ENCODE data around the gene WNK4. TPM values are rescaled to one million over a fixed set of nuclear protein-coding genes. Genes with fewer than 3 reads are reported as not detected.

Gene WNK4
- total and polyA plus RNA-seq, 9 of the 15 experiments (the other 6 are each of a cell fraction or from before 2014, with no cell fraction given): 0.32 to 25.8 (median 4.5) TPM

DNA sequence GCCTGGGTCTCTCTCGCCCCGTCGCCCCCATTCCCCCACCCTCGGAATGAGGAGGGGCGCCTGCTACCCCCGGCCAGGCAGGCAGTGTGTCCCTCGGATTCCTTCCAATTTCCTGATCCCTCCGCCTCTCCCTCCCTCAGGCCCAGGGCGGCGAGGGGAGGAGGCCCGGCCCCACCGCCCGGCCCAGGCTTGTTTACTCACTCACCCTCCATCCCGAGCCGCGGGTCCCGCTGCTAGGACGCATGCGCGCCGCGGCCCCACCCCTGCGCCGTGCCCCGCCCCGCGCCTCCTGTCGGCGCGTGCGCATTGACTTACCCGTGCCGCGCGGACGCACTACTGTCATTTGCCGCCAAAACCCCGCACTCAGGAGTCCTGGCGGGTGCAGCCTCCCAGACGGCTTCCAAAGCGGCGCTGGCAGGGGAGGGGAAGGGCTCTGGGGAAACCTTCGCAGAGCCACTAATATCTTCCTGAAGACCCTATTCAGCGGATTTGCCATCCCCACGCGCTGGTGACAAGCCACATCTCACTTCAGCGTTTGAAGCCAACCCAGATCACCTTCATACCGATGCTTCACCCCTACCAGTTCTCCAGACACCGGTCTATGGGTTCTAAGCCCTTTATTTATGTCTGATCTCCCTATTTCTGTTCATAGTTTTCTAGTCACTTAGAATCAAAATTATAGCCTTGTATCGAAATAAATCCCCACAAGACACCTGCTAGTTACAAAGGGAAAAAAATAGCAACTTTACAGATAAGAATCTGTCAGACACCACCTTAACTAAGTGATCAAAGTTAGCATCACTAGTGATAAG, 35.4 kb upstream of the WNK4 start, which contains the start of gene EZH1 (continued):
- no peak for TF ChIP-seq CHAMP1 (IDR thresholded peaks at IDR 0.05)
- TF ChIP-seq ZC3H4 (CRISPR knock-in tag; IDR thresholded peaks at IDR 0.05; ENCODE audit: borderline replicate concordance): no peak
- no peak for TF ChIP-seq DDX20 (tag; IDR thresholded peaks at IDR 0.05; ENCODE audit: low read depth)
- no peak for TF ChIP-seq HEY1 (CRISPR knock-in tag; IDR thresholded peaks at IDR 0.05; ENCODE audit: borderline replicate concordance)
- no peak for TF ChIP-seq BACH1 (tag; IDR thresholded peaks at IDR 0.05)
- TF ChIP-seq ZNF717 (CRISPR knock-in tag; IDR thresholded peaks at IDR 0.05): no peak
- TF ChIP-seq ZNF57 (CRISPR knock-in tag; IDR thresholded peaks at IDR 0.05): no peak
- TF ChIP-seq TEAD1 (CRISPR knock-in tag; IDR thresholded peaks at IDR 0.05): peak in 1 of 2 experiments; percentile 80; a peak in 2 of 4 replicates
- TF ChIP-seq, protein P1, sequence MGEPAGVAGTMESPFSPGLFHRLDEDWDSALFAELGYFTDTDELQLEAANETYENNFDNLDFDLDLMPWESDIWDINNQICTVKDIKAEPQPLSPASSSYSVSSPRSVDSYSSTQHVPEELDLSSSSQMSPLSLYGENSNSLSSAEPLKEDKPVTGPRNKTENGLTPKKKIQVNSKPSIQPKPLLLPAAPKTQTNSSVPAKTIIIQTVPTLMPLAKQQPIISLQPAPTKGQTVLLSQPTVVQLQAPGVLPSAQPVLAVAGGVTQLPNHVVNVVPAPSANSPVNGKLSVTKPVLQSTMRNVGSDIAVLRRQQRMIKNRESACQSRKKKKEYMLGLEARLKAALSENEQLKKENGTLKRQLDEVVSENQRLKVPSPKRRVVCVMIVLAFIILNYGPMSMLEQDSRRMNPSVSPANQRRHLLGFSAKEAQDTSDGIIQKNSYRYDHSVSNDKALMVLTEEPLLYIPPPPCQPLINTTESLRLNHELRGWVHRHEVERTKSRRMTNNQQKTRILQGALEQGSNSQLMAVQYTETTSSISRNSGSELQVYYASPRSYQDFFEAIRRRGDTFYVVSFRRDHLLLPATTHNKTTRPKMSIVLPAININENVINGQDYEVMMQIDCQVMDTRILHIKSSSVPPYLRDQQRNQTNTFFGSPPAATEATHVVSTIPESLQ (CRISPR knock-in tag; IDR thresholded peaks at IDR 0.05): no peak; the same call in 1 of the 2 replicates
- no peak for TF ChIP-seq ZNF830 (CRISPR knock-in tag; IDR thresholded peaks at IDR 0.05)
- no peak for TF ChIP-seq TGIF2 (CRISPR knock-in tag; IDR thresholded peaks at IDR 0.05)
- TF ChIP-seq PHTF2 (CRISPR knock-in tag; IDR thresholded peaks at IDR 0.05): no peak
- TF ChIP-seq ZNF407 (IDR thresholded peaks at IDR 0.05; ENCODE audit: low read depth): no peak
- TF ChIP-seq SAFB2 (IDR thresholded peaks at IDR 0.05; ENCODE audit: borderline replicate concordance, low read depth, low read length, severe bottlenecking): no peak
- no peak for TF ChIP-seq ZC3H8 (IDR thresholded peaks at IDR 0.05)

All from K562 (cell line).